Measurements from ENCODE around the gene CNTROB. TPM values are rescaled to one million over a fixed set of nuclear protein-coding genes. Genes with fewer than 3 reads are reported as not detected.
A peak's percentile ranks its signal among the peaks of the same experiment; 100 is the strongest.
"Not testable (repeated sequence)": the region's sequence is repeated elsewhere in the genome, so short reads cannot be mapped to it uniquely, and the experiment has no call there.

CNTROB gene
- total RNA-seq, 1 donor from 2014 or later: 18.2 TPM

DNA sequence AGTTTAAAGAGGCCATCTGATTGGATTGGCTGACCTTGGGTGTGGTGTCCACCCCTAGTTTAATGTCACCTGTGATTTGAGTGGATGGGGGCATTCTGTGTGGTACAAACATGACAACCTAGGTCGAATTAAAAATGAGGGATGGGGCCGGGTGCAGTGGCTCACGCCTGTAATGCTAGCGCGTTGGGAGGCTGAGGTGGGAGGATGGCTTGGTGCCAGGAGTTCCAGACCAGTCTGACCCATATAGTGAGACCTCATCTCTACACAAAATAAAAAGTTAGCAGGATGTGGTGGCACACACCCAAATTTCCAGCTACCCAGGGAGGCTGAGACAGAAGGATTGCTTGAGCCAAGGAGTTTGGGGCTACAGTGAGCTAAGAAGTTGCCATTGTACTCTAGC is 14.4 kb downstream of the CNTROB start:
- DNase-seq: no peak

DNA sequence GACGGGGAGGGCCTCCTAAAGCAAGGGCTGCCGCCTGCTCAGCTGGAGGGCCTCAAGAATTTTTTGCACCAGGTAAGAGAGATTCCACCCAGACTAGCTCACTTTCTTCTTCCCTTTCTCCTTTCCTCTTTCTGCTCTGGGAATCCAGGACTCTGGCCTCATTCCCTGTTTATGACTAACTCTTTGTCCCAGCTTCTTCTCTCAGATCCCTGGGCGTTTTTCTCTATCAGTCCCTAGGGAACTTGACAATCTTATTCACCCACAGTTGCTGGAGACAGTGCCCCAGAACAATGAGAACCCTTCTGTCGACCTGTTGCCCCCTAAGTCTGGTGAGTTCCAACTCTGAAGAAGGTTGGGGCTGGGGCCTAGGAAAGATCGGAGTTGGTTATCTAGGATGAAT is 15.6 kb downstream of the CNTROB start:
- no peak for DNase-seq

DNA sequence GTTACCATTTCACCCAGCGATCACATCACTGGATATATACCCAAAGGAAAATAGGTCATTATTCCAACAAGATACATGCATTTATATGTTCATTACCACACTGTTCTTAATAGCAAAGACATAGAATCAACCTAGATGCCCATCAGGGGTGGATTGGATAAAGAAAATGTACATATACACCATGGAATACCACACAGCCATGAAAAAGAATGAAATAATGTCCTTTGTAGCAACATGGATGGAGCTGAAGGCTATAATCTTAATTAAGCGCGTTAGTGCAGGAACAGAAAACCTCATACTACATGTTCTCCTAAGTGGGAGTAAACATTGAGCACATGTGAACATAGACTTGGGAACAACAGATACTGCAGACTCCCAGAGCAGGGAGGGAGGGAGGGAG is 18.6 kb downstream of the CNTROB start:
- DNase-seq: no peak

DNA sequence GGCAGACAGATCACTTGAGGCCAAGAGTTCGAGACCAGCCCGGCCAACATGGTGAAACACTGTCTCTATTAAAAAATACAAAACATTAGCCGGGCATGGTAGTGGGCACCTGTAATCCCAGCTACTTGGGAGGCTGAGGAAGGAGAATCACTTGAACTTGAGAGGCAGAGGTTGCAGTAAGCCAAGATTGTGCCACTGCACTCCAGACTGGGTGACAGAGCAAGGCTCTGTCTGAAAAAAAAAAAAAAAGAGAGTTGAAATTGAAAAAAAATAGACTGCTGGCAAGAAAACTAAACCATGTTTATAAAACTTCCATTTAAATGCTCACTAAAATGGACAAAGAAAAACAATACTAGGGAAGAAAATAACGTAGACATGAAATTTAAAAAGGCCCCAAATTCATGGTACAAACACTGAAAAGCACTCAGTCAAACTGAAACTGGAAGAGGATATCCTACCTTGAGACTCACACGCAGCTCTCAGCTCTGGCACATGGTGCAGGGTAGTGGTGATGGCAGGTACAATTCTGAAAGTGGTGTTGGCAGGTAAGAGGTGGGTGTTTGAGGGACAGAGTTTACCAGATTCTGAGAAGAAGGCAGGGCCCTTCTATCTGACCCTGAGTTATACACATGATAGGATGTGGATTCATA is 19.3 kb downstream of the CNTROB start:
- DNase-seq: no peak

DNA sequence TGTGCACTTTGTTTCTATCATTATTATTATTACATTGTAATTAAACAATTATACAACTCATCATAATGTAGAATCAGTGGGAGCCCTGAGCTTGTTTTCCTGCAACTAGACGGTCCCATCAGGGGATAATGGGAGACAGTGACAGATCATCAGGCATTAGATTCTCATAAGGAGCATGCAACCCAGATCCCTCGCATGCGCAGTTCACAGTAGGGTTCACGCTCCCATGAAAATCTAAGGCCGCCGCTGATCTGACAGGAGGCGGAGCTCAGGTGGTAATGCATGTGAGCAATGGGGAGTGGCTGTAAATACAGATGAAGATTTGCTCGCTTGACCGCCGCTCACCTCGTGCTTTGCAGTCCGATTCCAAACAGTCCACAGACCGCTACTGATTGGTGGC is 21.3 kb downstream of the CNTROB start:
- not testable (repeated sequence) for DNase-seq

DNA sequence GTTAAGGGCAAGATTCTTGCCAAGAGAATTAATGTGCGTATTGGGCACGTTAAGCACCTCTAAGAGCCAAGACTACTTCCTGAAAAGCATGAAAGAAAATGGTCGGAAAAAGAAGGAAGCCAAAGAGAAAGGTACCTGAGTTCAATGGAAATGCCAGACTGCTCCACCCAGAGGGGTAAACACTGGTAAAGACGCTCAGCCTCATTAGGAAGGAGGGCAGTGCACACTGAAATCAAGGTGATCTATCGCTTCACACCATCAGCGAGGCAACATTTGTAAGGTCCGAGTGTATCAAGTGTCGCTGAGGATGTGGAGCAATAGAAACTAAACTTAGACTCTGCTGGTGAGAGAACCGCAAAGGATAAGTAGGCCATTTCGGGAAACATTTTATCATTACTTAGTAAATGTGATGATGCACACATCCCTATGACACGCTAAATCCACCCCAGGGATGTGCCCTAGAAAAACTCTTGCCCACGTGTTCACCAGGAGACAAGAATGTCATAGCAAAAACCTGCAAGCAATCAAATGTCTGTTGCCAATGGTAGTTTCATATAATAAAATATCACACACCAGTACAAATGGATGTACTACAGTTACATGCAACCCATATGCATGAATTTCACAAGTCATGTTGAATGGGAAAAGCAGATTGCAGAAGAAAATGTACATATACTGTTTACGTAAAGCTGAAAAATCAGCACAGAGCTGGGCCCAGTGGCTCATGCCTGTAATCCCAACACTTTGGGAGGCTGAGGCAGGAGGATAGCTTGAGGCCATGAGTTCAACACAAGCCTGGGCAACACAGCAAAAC is 23.6 kb downstream of the CNTROB start:
- DNase-seq: no peak

DNA sequence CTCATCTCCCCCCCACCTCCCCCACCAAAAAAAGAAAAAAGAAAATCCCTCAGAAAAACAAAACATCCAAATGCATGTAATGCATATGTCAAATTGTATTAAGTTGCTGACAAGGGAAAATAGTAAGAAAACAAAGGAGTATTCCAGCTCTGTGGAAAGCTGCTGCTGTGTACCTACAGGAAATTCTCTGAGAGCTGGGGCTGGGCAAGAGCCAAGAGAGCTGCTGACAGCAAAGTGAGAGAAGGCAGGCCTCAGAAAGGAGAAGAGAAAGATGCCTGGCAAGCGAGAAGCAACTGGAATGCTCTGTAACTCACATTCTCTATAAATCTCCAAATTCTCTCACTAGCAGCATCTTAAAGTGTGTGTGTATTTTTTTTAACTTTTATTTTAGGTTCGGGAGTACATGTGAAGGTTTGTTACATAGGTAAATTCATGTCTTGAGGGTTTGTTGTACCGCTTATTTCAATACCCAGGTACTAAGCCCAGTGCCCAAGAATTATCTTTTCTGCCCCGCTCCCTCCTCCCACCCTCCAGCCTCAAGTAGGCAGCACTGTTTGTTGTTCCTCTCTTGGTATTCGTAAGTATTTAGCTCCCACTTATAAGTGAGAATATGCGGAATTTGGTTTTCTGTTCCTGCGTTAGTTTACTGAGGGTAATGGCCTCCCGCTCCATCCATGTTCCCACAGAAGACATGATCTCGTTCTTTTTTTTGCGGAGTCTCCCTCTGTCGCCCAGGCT is 24.4 kb downstream of the CNTROB start:
- peak; percentile 90 for DNase-seq

DNA sequence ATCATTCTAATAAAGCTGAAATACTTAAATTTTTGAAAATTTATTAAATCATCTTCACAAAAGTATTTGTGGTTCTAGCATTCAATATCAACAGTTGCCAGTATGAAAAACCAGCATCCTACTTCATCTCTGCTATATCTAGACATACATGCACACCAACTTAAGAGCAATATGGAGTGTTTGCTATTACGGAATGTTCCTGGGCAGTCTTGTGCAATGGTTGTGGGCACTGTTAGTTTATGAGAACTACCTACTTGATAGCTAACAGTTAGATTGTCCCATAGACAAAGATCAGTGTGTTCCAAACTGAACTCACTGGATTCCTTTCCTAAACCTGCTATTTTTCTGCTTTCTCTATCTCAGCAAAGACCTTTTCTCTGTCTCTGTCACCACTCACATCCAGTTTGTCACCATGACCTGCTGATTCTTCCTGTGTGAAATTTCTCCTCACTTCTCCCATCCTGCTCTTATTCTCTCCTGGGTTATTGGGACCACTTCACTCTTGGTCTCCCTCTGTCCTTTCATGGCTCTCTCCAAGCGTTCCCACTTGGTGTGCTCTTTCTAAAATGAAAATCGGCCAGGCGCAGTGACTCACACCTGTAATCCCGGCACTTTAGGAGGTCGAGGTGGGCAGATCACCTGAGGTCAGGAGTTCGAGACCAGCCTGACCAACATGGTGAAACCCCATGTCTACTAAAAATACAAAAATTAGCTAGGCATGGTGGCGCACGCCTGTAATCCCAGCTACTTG is 27.7 kb downstream of the CNTROB start:
- DNase-seq: no peak

DNA sequence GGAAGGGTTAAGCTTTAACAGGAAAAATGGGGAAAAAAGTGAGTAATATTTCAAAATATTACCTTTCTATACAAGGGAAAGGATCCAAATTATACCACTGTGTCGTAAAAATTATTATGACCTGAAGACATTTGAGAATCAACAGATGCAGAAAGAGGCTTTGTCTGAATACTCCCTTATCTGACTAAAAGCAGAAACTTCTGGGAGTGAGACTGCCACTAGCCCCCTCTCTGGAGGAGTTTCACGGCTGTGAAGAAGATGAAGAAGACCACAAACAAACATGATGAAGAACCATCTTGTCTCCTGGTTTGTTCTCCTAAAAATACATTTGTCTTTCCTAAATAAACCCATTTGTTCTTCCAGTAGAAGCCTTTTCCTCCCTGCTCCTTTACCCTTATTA is 29.4 kb downstream of the CNTROB start:
- DNase-seq: no peak

DNA sequence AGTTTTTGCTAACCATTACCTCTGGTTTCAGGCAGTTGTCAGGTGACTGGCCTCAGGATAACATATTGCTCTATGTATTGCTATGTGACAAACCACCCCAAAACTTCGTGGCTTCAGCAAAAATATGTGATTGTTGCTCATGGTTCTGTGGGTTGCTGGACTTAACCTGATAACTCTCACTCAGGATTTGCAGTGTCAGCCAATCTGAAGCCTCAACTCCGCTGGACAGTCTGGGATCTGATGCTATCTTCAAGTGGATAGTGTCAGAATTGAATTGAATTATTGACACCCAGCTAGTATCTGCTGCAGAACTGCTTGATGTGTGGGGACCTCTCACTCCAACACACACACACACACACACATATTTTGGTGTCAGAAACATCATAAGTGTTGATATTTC is 35.7 kb downstream of the CNTROB start:
- DNase-seq: no peak

DNA sequence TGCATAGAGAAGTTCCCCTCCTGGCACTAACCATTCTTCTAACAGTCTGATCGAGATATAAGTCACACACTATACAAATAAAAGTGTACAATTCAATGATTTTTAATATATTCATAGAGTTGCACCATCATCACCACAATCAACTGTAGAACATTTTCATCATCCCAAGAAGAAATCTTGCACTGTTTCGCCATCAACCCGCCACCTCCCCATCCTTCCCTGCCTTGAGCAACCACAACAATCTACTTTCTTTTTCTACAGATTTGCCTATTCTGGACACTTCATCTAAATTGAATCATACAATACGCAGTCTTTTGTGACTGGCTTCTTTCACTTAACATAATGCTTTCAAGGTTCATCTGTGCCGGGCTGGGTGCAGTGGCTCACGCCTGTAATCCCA is 37.4 kb downstream of the CNTROB start:
- DNase-seq: no peak

DNA sequence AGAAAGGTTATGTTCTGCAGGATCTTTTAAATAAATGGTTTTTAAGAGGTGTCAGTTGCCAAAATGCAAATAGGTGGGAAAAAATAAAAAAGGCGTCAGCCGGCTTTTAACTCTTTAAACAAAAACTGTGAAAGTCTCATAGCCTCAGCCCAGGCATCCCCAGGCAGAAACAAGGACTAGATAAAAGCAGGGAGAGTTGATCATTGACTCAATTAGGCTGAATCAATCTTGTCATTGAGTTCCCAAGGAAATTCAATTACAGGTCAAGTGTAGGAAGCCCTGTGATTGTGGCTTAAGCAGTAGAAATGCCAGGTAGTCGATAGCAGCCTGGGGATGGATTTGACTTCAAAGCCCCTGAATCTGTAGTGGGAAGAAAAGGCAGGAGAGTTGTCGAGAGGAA is 39.6 kb downstream of the CNTROB start:
- no peak for DNase-seq

DNA sequence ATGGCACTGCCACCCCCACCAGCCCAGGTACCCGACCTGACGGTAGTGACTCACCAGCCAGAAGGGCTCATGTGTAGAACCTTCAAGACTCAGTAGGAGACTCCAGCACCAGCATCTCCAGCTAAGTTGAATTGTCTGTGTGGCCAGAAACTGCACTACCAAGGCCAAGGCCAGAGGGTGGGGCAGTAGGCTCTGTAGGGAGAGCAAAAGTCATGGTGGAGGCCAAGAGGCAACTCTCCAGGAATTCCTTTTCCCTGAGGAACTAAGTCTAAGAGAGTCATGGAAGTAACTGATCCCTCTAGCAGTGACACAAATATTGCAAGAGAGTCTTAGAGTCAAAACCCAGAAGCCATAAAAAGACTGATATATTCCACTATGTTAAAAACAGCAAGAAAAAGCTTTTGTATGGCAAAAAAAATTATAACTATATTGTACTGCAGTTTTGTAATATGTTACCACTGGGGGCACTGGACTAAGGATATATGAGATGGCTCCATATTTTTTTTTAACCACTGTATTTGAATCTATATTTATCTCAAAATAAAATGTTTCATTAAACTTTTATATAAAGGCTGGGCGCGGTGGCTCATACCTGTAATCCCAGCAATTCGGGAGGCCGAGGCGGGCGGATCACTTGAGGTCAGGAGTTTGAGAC is 40.3 kb downstream of the CNTROB start:
- DNase-seq: no peak

DNA sequence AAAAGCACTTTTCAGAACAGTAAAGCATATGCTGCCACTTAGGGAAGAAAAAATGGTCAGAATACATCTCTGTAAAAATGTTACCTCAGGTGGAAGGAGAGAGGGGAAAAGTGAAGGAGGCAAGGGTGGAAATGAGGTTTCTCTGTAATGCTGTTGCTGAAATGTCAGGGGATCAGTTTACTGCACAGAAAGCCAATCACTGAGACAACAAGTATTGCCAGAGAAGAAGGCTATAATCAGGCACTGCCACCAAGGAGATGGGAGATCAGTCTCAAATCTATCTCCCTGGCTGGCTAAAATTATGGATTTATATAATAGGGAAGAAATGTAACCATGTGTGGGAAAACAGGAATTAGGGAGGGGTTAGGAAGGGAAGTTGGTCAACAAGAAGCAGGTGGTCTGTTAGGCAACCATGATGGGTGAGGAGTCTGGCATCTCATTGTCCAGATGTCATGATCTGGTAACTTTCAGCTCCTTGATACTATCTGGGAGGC is 42.7 kb downstream of the CNTROB start:
- no peak for DNase-seq

DNA sequence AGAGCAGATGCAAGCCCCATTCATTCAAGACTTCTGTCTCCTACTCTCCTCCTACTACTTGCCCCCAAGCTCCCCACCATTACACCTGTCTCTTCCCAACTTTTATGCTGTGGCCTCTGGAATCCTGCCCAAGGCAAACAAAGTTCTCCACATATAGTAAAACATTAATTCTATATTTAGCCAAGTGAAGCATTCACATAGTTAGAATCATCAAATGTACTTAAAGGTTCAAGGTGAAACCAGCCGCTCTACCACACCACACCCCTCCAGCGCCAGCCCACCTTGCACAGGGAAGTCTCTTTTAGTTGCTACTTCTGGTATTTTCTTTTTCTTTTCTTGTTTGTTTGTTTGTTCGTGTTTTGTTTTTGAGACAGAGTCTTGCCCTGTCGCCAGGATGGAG is 45.0 kb downstream of the CNTROB start:
- DNase-seq: no peak

DNA sequence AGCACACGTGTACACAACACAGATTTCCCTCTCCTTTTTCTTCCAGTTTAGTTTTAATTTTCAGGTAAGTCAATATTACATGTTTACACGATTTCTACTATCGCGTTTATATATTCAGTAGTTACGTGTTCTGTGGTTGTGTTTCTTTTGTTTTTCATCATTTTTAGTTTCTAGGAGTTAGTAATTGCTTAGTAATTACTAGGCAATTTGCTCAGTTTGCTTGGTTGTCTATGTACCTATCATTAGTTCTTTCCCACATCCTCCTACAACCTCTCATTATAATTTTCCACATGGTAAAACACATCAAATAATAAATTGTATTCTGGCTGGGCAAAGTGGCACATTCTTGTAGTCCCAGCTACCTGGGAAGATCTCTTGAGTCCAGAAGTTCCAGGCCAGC is 45.8 kb downstream of the CNTROB start:
- DNase-seq: no peak

DNA sequence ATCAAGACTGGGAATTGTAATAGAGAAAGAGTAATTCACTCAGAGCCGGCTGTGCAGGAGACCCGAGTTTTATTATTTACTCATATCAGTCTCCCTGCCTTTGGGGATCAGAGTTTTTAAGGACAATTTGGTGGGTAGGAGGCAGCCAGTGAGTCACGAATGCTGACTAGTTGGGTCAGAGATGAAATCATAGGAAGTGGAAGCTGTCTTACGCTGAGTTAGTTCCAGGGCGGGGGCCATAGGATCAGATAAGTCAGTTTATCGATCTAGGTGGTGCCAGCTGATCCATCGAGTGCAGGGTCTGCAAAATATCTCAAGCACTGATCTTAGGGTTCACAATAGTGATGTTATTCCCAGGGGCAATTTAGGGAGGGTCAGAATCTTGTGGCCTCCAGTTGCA is 50.2 kb downstream of the CNTROB start:
- DNase-seq: no peak

DNA sequence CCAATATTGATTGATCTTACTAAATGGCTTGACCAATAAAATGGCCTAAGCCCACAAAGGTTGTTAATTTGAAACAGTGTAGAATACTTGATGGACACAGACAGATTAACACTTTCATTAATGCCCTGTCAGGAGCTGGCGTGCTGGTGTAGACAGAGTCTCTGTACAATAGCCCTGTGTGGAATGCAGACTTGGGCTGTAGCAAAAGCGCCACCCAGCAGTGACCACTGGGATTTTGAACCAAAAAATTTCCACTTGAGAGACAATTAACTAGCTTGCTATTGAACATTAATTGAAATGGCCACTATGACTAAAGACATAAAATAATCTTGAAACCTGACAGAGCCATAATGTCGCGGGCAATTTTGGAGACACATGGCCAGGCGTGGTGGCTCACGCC is 50.7 kb downstream of the CNTROB start:
- no peak for DNase-seq

DNA sequence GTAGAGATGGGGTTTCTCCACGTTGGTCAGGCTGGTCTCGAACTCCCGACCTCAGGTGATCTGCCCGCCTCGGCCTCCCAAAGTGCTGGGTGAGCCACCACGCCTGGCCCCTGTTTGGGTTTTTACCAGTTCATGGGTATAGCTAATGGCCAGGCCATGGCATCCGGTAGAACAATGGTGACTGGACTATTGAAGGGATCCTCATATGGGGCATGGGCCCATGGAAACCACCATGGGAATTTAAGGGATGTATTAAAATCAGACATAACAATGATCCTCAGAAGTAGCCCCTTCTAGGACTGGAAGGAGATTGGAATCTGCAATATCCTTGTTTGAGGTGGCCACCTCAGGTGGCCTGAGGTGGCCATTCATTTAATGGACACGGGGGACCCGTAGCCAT is 52.9 kb downstream of the CNTROB start:
- DNase-seq: no peak

DNA sequence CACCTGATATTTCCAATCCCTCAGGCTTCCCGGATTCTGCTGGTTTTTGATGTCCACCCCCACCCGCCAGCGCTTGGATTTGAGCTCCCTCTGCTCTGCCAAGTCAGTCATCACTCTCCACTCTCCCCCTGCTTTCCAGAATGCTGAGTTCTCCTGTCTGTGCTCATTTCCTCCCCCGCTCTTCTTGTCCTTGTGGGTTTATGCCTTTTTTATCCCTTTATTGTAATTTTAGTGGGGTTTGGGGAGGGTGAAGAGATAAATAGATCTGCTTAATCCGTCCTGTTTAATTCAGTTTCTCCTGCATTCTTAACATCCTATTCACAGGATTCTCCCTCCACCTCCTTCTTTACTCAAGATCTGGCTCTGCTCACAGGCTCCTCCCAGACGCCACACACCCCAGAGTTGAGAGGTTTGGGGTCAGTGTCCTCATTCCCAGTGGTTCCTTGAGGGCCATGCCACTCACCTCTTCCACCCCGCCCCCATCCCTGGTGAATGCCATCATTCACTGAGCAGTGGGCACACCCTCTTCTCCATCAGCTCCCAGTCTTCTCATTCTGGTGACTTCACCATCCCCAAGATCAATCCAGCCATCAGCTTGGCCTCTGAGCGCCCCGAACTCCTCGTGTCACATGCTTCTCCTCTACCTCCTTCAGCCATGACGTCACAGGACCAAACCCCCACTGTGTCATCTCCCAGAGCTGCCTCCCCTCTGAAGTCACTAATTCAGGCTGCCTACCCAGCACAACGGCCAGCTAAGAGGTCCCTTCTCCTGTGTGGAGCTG is 55.3 kb downstream of the CNTROB start:
- peak; percentile 14 for DNase-seq

DNA sequence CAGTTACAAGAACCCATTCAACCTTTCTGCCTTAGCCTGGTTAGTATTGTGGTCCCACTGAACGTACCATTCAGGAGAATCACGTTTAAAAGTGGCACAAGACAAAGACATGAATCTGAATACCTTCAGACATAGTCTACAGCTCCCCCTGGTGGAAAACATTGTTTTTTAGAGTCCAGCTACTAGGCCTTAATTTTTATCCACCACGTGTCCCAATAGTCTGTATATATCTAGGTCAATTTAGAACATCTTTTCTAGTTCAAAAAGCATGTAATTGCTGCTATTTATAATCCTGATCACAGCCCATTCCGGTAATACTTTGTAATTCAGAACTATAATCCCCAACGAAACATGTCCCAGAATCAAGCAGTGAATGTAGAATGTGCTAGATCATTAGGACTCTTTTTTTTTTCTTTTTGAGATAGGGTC is 56.8 kb downstream of the CNTROB start:
- peak; percentile 95 for DNase-seq
